ENCODE measurements around the gene PDE2A. TPM values are rescaled to one million over a fixed set of nuclear protein-coding genes. Genes with fewer than 3 reads are reported as not detected.

The PDE2A gene
- total RNA-seq, 4 donors from 2014 or later, result 13.4 to 26.6 (median 21.9) TPM

DNA sequence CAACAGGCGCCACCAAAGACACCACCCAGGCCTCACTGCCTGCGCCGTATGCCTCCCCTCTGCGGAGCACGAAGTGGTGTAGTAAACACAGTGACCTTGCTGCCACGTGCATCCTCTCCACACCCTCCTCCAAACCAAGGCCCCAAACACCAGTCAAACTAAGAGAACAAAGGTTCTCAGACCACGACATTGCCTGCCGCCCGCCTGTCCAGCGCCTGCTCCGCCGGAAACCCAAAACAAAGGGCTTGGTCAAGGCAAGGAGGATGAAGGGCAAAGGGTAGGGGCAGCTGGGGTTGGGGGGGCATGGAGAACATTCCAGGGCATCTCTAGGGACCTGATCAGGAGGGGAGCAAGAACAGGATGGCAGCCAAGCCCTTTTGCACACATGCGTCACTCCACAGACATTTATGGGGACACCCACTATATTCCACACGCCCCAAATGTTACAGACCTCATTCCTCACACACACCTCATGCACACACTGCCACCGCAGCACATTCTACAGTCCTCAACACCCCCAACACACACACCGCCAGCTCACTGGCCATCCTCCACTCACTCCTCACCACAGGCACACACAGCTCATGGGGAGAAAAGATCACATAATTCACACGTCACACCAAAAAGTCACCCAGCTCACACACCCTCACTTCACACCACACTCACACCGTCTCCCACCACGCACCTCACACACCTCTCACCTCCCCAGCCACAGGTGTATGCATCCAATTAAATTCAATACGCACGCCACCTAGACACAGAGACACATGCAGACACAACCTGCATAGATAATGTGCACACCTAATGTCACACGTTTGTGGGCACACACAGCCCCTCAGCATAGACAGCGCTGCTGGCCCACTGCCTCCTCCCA lies 34.5 kb downstream of the PDE2A start:
- intact Hi-C loops (cut with DNase I; ENCODE audit: low total_unique reads), result loop anchor here (5.0 kb wide), 1 partner anchor 167 kb away; no protein-coding TSS in a partner anchor
- ATAC-seq (peak; percentile 21 to 46), DNase-seq (no peak)
- Histone ChIP-seq H3K27me3 (peaks cover 0 to 11% (median 0%) of the 10 kb centered on the region in 3 donors), H3K4me3 (peak overlapping the region; percentile 63 to 77 (median 68)), H3K9me3 (no peaks in the 10 kb centered on the region), H3K27ac (peak overlapping the region in 3 of 4 donors; percentile 73 to 75 (median 74)), H3K36me3 (no peaks in the 10 kb centered on the region), H3K4me1 (peaks cover 19 to 36% of the 10 kb centered on the region in 2 donors)
- in situ Hi-C loops (cut with MboI; ENCODE audit: low sequenced_read_pairs in 4 of 4), result no loop called here
- TF ChIP-seq POLR2A (IDR thresholded peaks at IDR 0.05), result peak in 1 of 2 donors; percentile 58
- TF ChIP-seq, protein P1, sequence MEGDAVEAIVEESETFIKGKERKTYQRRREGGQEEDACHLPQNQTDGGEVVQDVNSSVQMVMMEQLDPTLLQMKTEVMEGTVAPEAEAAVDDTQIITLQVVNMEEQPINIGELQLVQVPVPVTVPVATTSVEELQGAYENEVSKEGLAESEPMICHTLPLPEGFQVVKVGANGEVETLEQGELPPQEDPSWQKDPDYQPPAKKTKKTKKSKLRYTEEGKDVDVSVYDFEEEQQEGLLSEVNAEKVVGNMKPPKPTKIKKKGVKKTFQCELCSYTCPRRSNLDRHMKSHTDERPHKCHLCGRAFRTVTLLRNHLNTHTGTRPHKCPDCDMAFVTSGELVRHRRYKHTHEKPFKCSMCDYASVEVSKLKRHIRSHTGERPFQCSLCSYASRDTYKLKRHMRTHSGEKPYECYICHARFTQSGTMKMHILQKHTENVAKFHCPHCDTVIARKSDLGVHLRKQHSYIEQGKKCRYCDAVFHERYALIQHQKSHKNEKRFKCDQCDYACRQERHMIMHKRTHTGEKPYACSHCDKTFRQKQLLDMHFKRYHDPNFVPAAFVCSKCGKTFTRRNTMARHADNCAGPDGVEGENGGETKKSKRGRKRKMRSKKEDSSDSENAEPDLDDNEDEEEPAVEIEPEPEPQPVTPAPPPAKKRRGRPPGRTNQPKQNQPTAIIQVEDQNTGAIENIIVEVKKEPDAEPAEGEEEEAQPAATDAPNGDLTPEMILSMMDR (IDR thresholded peaks at IDR 0.05 in 4 of 5, conservative IDR thresholded peaks at IDR 0.05 in 1 of 5), result no peak

- intact Hi-C loops (cut with DNase I; ENCODE audit: low total_unique reads), result no loop called here
- peaks cover 0 to 11% (median 0%) of the 10 kb centered on the region in 3 donors for H3K27me3 ChIP-seq
- DNase-seq (no peak), ATAC-seq (no peak)
- H3K4me1 ChIP-seq, result peaks cover 35 to 39% of the 10 kb centered on the region in 2 donors
- no peak overlapping the region for H3K4me3 ChIP-seq
- no peak for TF ChIP-seq POLR2A (IDR thresholded peaks at IDR 0.05)
- TF ChIP-seq, protein P1 (IDR thresholded peaks at IDR 0.05 in 4 of 5, conservative IDR thresholded peaks at IDR 0.05 in 1 of 5), result no peak
- no peaks in the 10 kb centered on the region for H3K9me3 ChIP-seq
- in situ Hi-C loops (cut with MboI; ENCODE audit: low sequenced_read_pairs in 4 of 4), result no loop called here
- no peaks in the 10 kb centered on the region for H3K36me3 ChIP-seq
- peak overlapping the region in 3 of 4 donors; percentile 73 to 75 (median 74) for H3K27ac ChIP-seq
Observed at GRCh38 chr11:72637926-72638325, 36.3 kb downstream of the PDE2A start.

DNA sequence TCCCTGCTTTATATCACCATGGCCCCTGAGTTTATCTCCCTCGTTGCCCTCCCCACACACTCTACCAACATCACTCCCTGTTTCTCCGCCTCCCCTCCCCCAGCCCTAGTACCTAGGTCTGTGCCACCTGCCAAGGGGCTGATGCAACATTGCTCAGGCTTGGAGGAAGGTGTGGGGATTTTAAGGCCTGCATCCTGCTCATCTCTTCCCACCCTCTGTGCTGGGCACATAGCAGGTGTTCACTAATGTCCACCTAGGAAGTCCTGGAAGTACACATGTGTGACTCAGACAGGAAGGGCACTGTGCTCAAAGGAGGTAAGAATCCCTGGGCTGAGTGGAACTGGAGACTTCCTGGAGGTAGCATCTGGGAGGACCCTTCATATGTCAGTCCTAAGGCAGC lies 37.0 kb downstream of the PDE2A start:
- in situ Hi-C loops (cut with MboI; ENCODE audit: low sequenced_read_pairs in 4 of 4), result no loop called here
- peak overlapping the region; percentile 37 to 75 (median 74) for H3K27ac ChIP-seq
- peak overlapping the region in 1 of 4 donors; percentile 30 for H3K4me3 ChIP-seq
- H3K9me3 ChIP-seq, result no peaks in the 10 kb centered on the region
- peaks cover 40 to 42% of the 10 kb centered on the region in 2 donors for H3K4me1 ChIP-seq
- H3K27me3 ChIP-seq, result peaks cover 0 to 11% (median 0%) of the 10 kb centered on the region in 3 donors
- no peak for TF ChIP-seq POLR2A (IDR thresholded peaks at IDR 0.05)
- TF ChIP-seq, protein P1 (IDR thresholded peaks at IDR 0.05 in 4 of 5, conservative IDR thresholded peaks at IDR 0.05 in 1 of 5), result no peak
- intact Hi-C loops (cut with DNase I; ENCODE audit: low total_unique reads), result no loop called here
- H3K36me3 ChIP-seq, result no peaks in the 10 kb centered on the region
- ATAC-seq (no peak), DNase-seq (no peak)

GRCh38 chr11:72636376-72636775 lies 37.8 kb downstream of the PDE2A start:
- intact Hi-C loops (cut with DNase I; ENCODE audit: low total_unique reads), result no loop called here
- H3K27ac ChIP-seq, result peak overlapping the region; percentile 37 to 75 (median 74)
- H3K4me3 ChIP-seq, result peak overlapping the region in 1 of 4 donors; percentile 30
- peaks cover 42 to 50% of the 10 kb centered on the region in 2 donors for H3K4me1 ChIP-seq
- no peak for ATAC-seq
- no peak for DNase-seq
- TF ChIP-seq POLR2A (IDR thresholded peaks at IDR 0.05), result no peak
- TF ChIP-seq, protein P1 (IDR thresholded peaks at IDR 0.05 in 4 of 5, conservative IDR thresholded peaks at IDR 0.05 in 1 of 5), result no peak
- in situ Hi-C loops (cut with MboI; ENCODE audit: low sequenced_read_pairs in 4 of 4), result no loop called here
- H3K9me3 ChIP-seq, result no peaks in the 10 kb centered on the region
- no peaks in the 10 kb centered on the region for H3K36me3 ChIP-seq
- peaks cover 0 to 3% (median 0%) of the 10 kb centered on the region in 3 donors for H3K27me3 ChIP-seq

Measured in gastrocnemius medialis (tissue), 4 donors.